Lower leg skin (tissue), 4 donors: ENCODE results near the gene DSCAML1. TPM values are rescaled to one million over a fixed set of nuclear protein-coding genes. Genes with fewer than 3 reads are reported as not detected.

Experiments
- DNase-seq, 2 donors: peaks; one replicate each; pipeline ENCODE4 v3.0.0-alpha.2; 2019; ENCODE audit warnings: low spot score in 2 of 2
- H3K4me3 ChIP-seq: fragments of 200-600 bp; sonication (generic); 2 replicates; pipeline ENCODE4 v1.5.1; 2017; ENCODE audit warnings: mild to moderate bottlenecking, low read depth; ENCODE audit not compliant: poor library complexity, severe bottlenecking
- CTCF ChIP-seq, 3 donors: fragments of 450-650 bp; IDR thresholded peaks; one replicate each; pipeline ENCODE4 v1.5.1; 2016; ENCODE audit warnings: antibody characterized with exemption in 3 of 3, mild to moderate bottlenecking in 3 of 3, moderate library complexity in 2 of 3
- POLR2A ChIP-seq, 2 donors: fragments of 450-650 bp; IDR thresholded peaks; one replicate each; pipeline ENCODE4 v1.6.1; 2016 to 2017; ENCODE audit warnings: antibody characterized with exemption in 2 of 2, mild to moderate bottlenecking in 1 of 2, moderate library complexity in 1 of 2
- WGBS, 2 donors: methylation state at CpG; one replicate each; pipeline ENCODE4 v1.1.5; 2018; 5-methylcytosine and 5-hydroxymethylcytosine counted together
- intact Hi-C: fragments of 100-400 bp; cut with DNase I; formaldehyde crosslinking; loops from one replicate; pipeline ENCODE4 v1.15.0; 2023; ENCODE audit warnings: low total_unique reads
- total RNA-seq, 4 donors: library from RNA; depleted of rRNA; stranded (reverse); fragments of >200 nt; gene quantifications; one replicate each; pipeline ENCODE4 v1.1.0, GENCODE V29; 2016

DSCAML1 gene
- total RNA-seq, 4 donors from 2014 or later = 0.07 to 0.13 (median 0.08) TPM

- TF ChIP-seq POLR2A (IDR thresholded peaks at IDR 0.05) (no peak), CTCF (IDR thresholded peaks at IDR 0.05) (no peak)
- WGBS, 2 donors = 79% methylated on average over 14 of the region's 14 CpGs
- no peak overlapping the region for H3K4me3 ChIP-seq
- intact Hi-C loops = no loop called here
- peak in 1 of 2 donors; percentile 50 for DNase-seq
Measured at GRCh38 chr11:117588166-117588810, 208.7 kb downstream of the DSCAML1 start.

GRCh38 chr11:117587416-117587815 is 209.6 kb downstream of the DSCAML1 start:
- intact Hi-C loops = no loop called here
- H3K4me3 ChIP-seq = no peak overlapping the region
- 88% methylated on average over 6 of the region's 6 CpGs for whole genome bisulfite sequencing, 2 donors
- peak in 1 of 2 donors; percentile 66 for DNase-seq
- TF ChIP-seq POLR2A (IDR thresholded peaks at IDR 0.05) (no peak), CTCF (IDR thresholded peaks at IDR 0.05) (no peak)

- intact Hi-C loops = no loop called here
- no peak overlapping the region for H3K4me3 ChIP-seq
- TF ChIP-seq POLR2A (IDR thresholded peaks at IDR 0.05) (no peak), CTCF (IDR thresholded peaks at IDR 0.05) (no peak)
- WGBS, 2 donors = 72 to 77% methylated on average over 5 of the region's 5 CpGs
- peak in 1 of 2 donors; percentile 29 for DNase-seq
Measured at GRCh38 chr11:117586392-117586791, 210.6 kb downstream of the DSCAML1 start.

GRCh38 chr11:117585631-117586030 is 211.4 kb downstream of the DSCAML1 start:
- WGBS, 2 donors = 77 to 89% methylated on average over 8 of the region's 8 CpGs
- TF ChIP-seq POLR2A (IDR thresholded peaks at IDR 0.05) (no peak), CTCF (IDR thresholded peaks at IDR 0.05) (no peak)
- intact Hi-C loops = no loop called here
- peak in 1 of 2 donors; percentile 68 for DNase-seq
- no peak overlapping the region for H3K4me3 ChIP-seq

GRCh38 chr11:117584056-117584830 is 212.8 kb downstream of the DSCAML1 start:
- WGBS, 2 donors = 64 to 65% methylated on average over 9 of the region's 9 CpGs
- TF ChIP-seq CTCF (IDR thresholded peaks at IDR 0.05) (no peak), POLR2A (IDR thresholded peaks at IDR 0.05) (no peak)
- no peak overlapping the region for H3K4me3 ChIP-seq
- DNase-seq = peak in 1 of 2 donors; percentile 79
- intact Hi-C loops = no loop called here
